ENCODE measurements around the gene ERCC6L2.

Gene ERCC6L2

GRCh38 chr9:95974389-95974788 is 98.9 kb downstream of the ERCC6L2 start:
- Histone ChIP-seq H3K79me2 (ENCODE audit: insufficient read depth, low read depth) (no peaks in the 10 kb centered on the region), H3K27me3 (ENCODE audit: insufficient read depth, low read depth) (no peaks in the 10 kb centered on the region), H3K4me2 (no peak overlapping the region), H3K36me3 (ENCODE audit: insufficient read depth) (no peaks in the 10 kb centered on the region), H4K20me1 (ENCODE audit: insufficient read depth) (no peaks in the 10 kb centered on the region; the same call in 1 of the 2 replicates), H3K4me3 (IDR thresholded peaks at IDR 0.05; ENCODE audit: insufficient read depth, low read depth, low read length) (no peak overlapping the region), H2AFZ (ENCODE audit: low read depth) (no peak overlapping the region), H3K9ac (no peak overlapping the region), H3K4me1 (ENCODE audit: low read depth, poor library complexity, severe bottlenecking) (no peaks in the 10 kb centered on the region), H3K27ac (no peak overlapping the region)
- no peak for TF ChIP-seq CTCF (conservative IDR thresholded peaks at IDR 0.05; ENCODE audit: low read depth, low read length)

- no peaks in the 10 kb centered on the region for H3K36me3 ChIP-seq (ENCODE audit: insufficient read depth)
- no peaks in the 10 kb centered on the region for H4K20me1 ChIP-seq (ENCODE audit: insufficient read depth)
- H3K4me1 ChIP-seq (ENCODE audit: low read depth, poor library complexity, severe bottlenecking), result peaks cover 12% of the 10 kb centered on the region
- no peaks in the 10 kb centered on the region for H3K27me3 ChIP-seq (ENCODE audit: insufficient read depth, low read depth)
- no peak overlapping the region for H3K9ac ChIP-seq
- no peak overlapping the region for H3K27ac ChIP-seq
- no peaks in the 10 kb centered on the region for H3K79me2 ChIP-seq (ENCODE audit: insufficient read depth, low read depth)
- H2AFZ ChIP-seq (ENCODE audit: low read depth), result no peak overlapping the region
- H3K4me3 ChIP-seq (IDR thresholded peaks at IDR 0.05; ENCODE audit: insufficient read depth, low read depth, low read length), result no peak overlapping the region
- TF ChIP-seq CTCF (conservative IDR thresholded peaks at IDR 0.05; ENCODE audit: low read depth, low read length), result no peak
- no peak overlapping the region for H3K4me2 ChIP-seq
Observed at GRCh38 chr9:95977371-95977770, 101.9 kb downstream of the ERCC6L2 start.

GRCh38 chr9:95978106-95978505 is 102.6 kb downstream of the ERCC6L2 start:
- Histone ChIP-seq H4K20me1 (ENCODE audit: insufficient read depth) (no peaks in the 10 kb centered on the region), H3K27ac (no peak overlapping the region), H3K4me1 (ENCODE audit: low read depth, poor library complexity, severe bottlenecking) (peaks cover 12% of the 10 kb centered on the region), H3K4me2 (no peak overlapping the region), H3K79me2 (ENCODE audit: insufficient read depth, low read depth) (no peaks in the 10 kb centered on the region), H3K4me3 (IDR thresholded peaks at IDR 0.05; ENCODE audit: insufficient read depth, low read depth, low read length) (no peak overlapping the region), H3K9ac (no peak overlapping the region), H3K27me3 (ENCODE audit: insufficient read depth, low read depth) (no peaks in the 10 kb centered on the region), H3K36me3 (ENCODE audit: insufficient read depth) (no peaks in the 10 kb centered on the region), H2AFZ (ENCODE audit: low read depth) (no peak overlapping the region)
- TF ChIP-seq CTCF (conservative IDR thresholded peaks at IDR 0.05; ENCODE audit: low read depth, low read length), result no peak

- TF ChIP-seq CTCF (conservative IDR thresholded peaks at IDR 0.05; ENCODE audit: low read depth, low read length), result no peak
- Histone ChIP-seq H3K9ac (no peak overlapping the region), H4K20me1 (ENCODE audit: insufficient read depth) (no peaks in the 10 kb centered on the region), H3K4me3 (IDR thresholded peaks at IDR 0.05; ENCODE audit: insufficient read depth, low read depth, low read length) (no peak overlapping the region), H3K27me3 (ENCODE audit: insufficient read depth, low read depth) (no peaks in the 10 kb centered on the region), H3K36me3 (ENCODE audit: insufficient read depth) (no peaks in the 10 kb centered on the region), H3K4me1 (ENCODE audit: low read depth, poor library complexity, severe bottlenecking) (peaks cover 12% of the 10 kb centered on the region), H3K27ac (no peak overlapping the region), H3K4me2 (no peak overlapping the region), H2AFZ (ENCODE audit: low read depth) (no peak overlapping the region), H3K79me2 (ENCODE audit: insufficient read depth, low read depth) (no peaks in the 10 kb centered on the region)
Observed at GRCh38 chr9:95979446-95979845, 104.0 kb downstream of the ERCC6L2 start.

Data from KMS-11 (cell line).